SK-N-MC (cell line): ENCODE measurements around the gene SRBD1.

ENCODE experiments used
- DNase-seq: peaks from one replicate; pipeline ENCODE4 v3.0.0-alpha.2; 2011; ENCODE audit warnings: low read depth, low spot score
- H3K27ac ChIP-seq: fragments of 200-600 bp; sonication (generic); 2 replicates; pipeline ENCODE4 v1.5.1; 2016; ENCODE audit warnings: mixed run types
- H3K36me3 ChIP-seq: fragments of 200-600 bp; sonication (generic); 2 replicates; pipeline ENCODE4 v1.6.1; 2017; ENCODE audit warnings: antibody characterized with exemption, low read length, mixed read lengths; ENCODE audit not compliant: insufficient read depth
- H3K4me3 ChIP-seq: fragments of 200-600 bp; sonication (generic); 2 replicates; pipeline ENCODE4 v1.5.1; 2016
- H3K9ac ChIP-seq: fragments of 200-600 bp; sonication (generic); 2 replicates; pipeline ENCODE4 v1.8.0; 2017; ENCODE audit warnings: mixed run types, mixed read lengths; ENCODE audit not compliant: insufficient read length
- H3K9me3 ChIP-seq: fragments of 200-600 bp; sonication (generic); 2 replicates; pipeline ENCODE4 v1.6.1; 2017; ENCODE audit warnings: low read depth, mild to moderate bottlenecking, antibody characterized with exemption, low read length, moderate library complexity, mixed read lengths
- EZH2 ChIP-seq: fragments of 200-600 bp; sonication (generic); IDR thresholded peaks from one replicate; pipeline ENCODE4 v1.6.1; 2017; ENCODE audit warnings: antibody characterized with exemption
- FOXP2 ChIP-seq: optimal IDR thresholded peaks from 2 replicates; pipeline ENCODE3; 2011; ENCODE audit warnings: mild to moderate bottlenecking, moderate library complexity; ENCODE audit not compliant: insufficient read depth; ENCODE audit errors: extremely low read length, control extremely low read depth
- POLR2AphosphoS5 ChIP-seq: IDR thresholded peaks from 2 replicates; pipeline ENCODE4 v1.6.1; 2012; ENCODE audit warnings: mild to moderate bottlenecking, low read depth, low read length, borderline replicate concordance

The SRBD1 gene

GRCh38 chr2:45554073-45554741 lies 56.9 kb downstream of the SRBD1 start:
- Histone ChIP-seq H3K27ac (no peak overlapping the region), H3K36me3 (no peaks in the 10 kb centered on the region), H3K9me3 (no peaks in the 10 kb centered on the region), H3K9ac (no peak overlapping the region), H3K4me3 (no peak overlapping the region)
- no peak for TF ChIP-seq POLR2AphosphoS5
- DNase-seq = no peak

GRCh38 chr2:45551862-45552261 lies 59.2 kb downstream of the SRBD1 start:
- DNase-seq = no peak
- TF ChIP-seq FOXP2 (no peak), EZH2 (no peak), POLR2AphosphoS5 (no peak)
- Histone ChIP-seq H3K4me3 (no peak overlapping the region), H3K9ac (no peak overlapping the region), H3K27ac (no peak overlapping the region), H3K36me3 (no peaks in the 10 kb centered on the region), H3K9me3 (no peaks in the 10 kb centered on the region)

GRCh38 chr2:45545943-45546342 lies 65.1 kb downstream of the SRBD1 start:
- DNase-seq = no peak
- Histone ChIP-seq H3K9me3 (no peaks in the 10 kb centered on the region), H3K27ac (no peak overlapping the region), H3K36me3 (peaks cover 13% of the 10 kb centered on the region; the same call in 1 of the 2 replicates), H3K9ac (no peak overlapping the region), H3K4me3 (no peak overlapping the region)
- TF ChIP-seq POLR2AphosphoS5 = no peak
- no peak for TF ChIP-seq FOXP2
- TF ChIP-seq EZH2 = no peak

- H3K36me3 ChIP-seq = peaks cover 17% of the 10 kb centered on the region; the same call in 1 of the 2 replicates
- no peak overlapping the region for H3K9ac ChIP-seq
- TF ChIP-seq POLR2AphosphoS5 (no peak), FOXP2 (no peak), EZH2 (no peak)
- no peaks in the 10 kb centered on the region for H3K9me3 ChIP-seq
- DNase-seq = no peak
- no peak overlapping the region for H3K4me3 ChIP-seq
- H3K27ac ChIP-seq = no peak overlapping the region
Observed at GRCh38 chr2:45543257-45543656, 67.8 kb downstream of the SRBD1 start.

- H3K4me3 ChIP-seq = no peak overlapping the region
- no peak for DNase-seq
Observed at GRCh38 chr2:45542013-45542412, 69.1 kb downstream of the SRBD1 start.

GRCh38 chr2:45541450-45541849 lies 69.6 kb downstream of the SRBD1 start:
- no peak overlapping the region for H3K4me3 ChIP-seq

More at GRCh38 chr2:45542013-45542412, 69.1 kb downstream of the SRBD1 start:
- no peaks in the 10 kb centered on the region for H3K9me3 ChIP-seq
- peaks cover 17% of the 10 kb centered on the region; the same call in 1 of the 2 replicates for H3K36me3 ChIP-seq
- no peak overlapping the region for H3K9ac ChIP-seq
- H3K27ac ChIP-seq = no peak overlapping the region
- TF ChIP-seq EZH2 (no peak), FOXP2 (no peak)

GRCh38 chr2:45540942-45541341 lies 70.1 kb downstream of the SRBD1 start:
- Histone ChIP-seq H3K36me3 (peaks cover 14% of the 10 kb centered on the region; the same call in 1 of the 2 replicates), H3K9me3 (no peaks in the 10 kb centered on the region), H3K27ac (no peak overlapping the region), H3K9ac (no peak overlapping the region), H3K4me3 (no peak overlapping the region)
- TF ChIP-seq POLR2AphosphoS5 = no peak
- TF ChIP-seq FOXP2 = no peak
- no peak for TF ChIP-seq EZH2
- DNase-seq = no peak

More at GRCh38 chr2:45541450-45541849, 69.6 kb downstream of the SRBD1 start:
- H3K9me3 ChIP-seq = no peaks in the 10 kb centered on the region
- TF ChIP-seq FOXP2 (no peak), POLR2AphosphoS5 (no peak), EZH2 (no peak)
- H3K27ac ChIP-seq = no peak overlapping the region
- H3K36me3 ChIP-seq = peaks cover 15% of the 10 kb centered on the region; the same call in 1 of the 2 replicates
- no peak for DNase-seq
- H3K9ac ChIP-seq = no peak overlapping the region

GRCh38 chr2:45533771-45534170 lies 77.3 kb downstream of the SRBD1 start:
- no peak for DNase-seq
- TF ChIP-seq POLR2AphosphoS5 (no peak), EZH2 (no peak), FOXP2 (no peak)
- H3K9me3 ChIP-seq = no peaks in the 10 kb centered on the region
- no peak overlapping the region for H3K4me3 ChIP-seq
- no peak overlapping the region for H3K27ac ChIP-seq
- no peak overlapping the region for H3K9ac ChIP-seq
- H3K36me3 ChIP-seq = no peaks in the 10 kb centered on the region

- no peak for TF ChIP-seq EZH2
- TF ChIP-seq FOXP2 = no peak
- no peak for TF ChIP-seq POLR2AphosphoS5
- no peak for DNase-seq
- Histone ChIP-seq H3K27ac (no peak overlapping the region), H3K4me3 (no peak overlapping the region), H3K9ac (no peak overlapping the region), H3K36me3 (no peaks in the 10 kb centered on the region), H3K9me3 (no peaks in the 10 kb centered on the region)
Observed at GRCh38 chr2:45532181-45532580, 78.9 kb downstream of the SRBD1 start.
